ENCODE measurements around the gene TMEM8B. TPM values are rescaled to one million over a fixed set of nuclear protein-coding genes. Genes with fewer than 3 reads are reported as not detected.

The TMEM8B gene
- total and polyA plus RNA-seq, 2 of the 8 experiments (the other 6 are each of a cell fraction or from before 2014, with no cell fraction given): 7.5 to 10.4 TPM

DNA sequence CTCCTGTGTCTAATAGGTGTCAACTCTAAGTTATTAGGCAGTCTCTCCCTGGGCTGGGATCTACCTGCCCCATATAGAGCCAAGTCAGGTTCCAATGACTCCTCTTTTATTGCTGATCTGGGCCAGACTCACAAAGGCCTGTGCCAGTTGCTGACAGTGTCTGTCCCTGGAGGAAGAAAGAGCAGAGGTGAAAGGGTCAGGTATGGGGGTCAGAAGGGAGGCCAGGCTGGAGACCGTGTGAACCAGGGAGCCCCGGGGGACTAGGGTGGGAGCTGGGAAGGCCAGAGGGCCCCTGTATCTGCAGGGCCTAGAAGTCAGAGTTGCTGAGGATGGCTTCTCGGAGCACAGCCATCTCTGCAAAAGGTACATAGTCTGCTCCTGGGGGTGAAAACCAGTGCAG lies 10.7 kb upstream of the TMEM8B start:
- Histone ChIP-seq H2BK20ac (ENCODE audit: low read length) (no peak overlapping the region), H3K79me1 (ENCODE audit: low read depth, low read length) (no peaks in the 10 kb centered on the region), H3K4me2 (ENCODE audit: insufficient read depth in 1 of 2, low read depth in 2 of 2, low read length in 2 of 2) (no peak overlapping the region), H3K36me3 (ENCODE audit: control insufficient read depth in 2 of 4, insufficient read depth in 4 of 4, low read length in 3 of 4) (no peaks in the 10 kb centered on the region), H3K79me2 (ENCODE audit: control insufficient read depth in 1 of 2, insufficient read depth in 2 of 2, low read length in 2 of 2) (no peaks in the 10 kb centered on the region), H2BK15ac (ENCODE audit: low read length) (no peak overlapping the region), H3K14ac (ENCODE audit: insufficient read length) (no peak overlapping the region), H2AFZ (ENCODE audit: low read length) (no peak overlapping the region), H4K91ac (replicated peaks; ENCODE audit: insufficient read length, low read length) (no peak overlapping the region), H3K4ac (replicated peaks; ENCODE audit: insufficient read length, low read depth, low read length) (no peak overlapping the region), H3K4me3 (ENCODE audit: extremely low read depth in 1 of 4, insufficient read depth in 2 of 4, low read depth in 3 of 4, low read length in 4 of 4) (no peak overlapping the region), H3K9ac (replicated peaks in 1 of 4; ENCODE audit: extremely low read depth in 1 of 4, low read depth in 3 of 4, low read length in 3 of 4) (no peak overlapping the region), H4K20me1 (replicated peaks in 1 of 2; ENCODE audit: control insufficient read depth in 1 of 2, insufficient read depth in 2 of 2, low read length in 2 of 2) (no peaks in the 10 kb centered on the region), H2BK120ac (replicated peaks; ENCODE audit: low read depth, low read length) (no peak overlapping the region), H3K56ac (replicated peaks; ENCODE audit: insufficient read length, low read depth, low read length) (no peak overlapping the region), H2BK5ac (ENCODE audit: low read depth, low read length) (no peak overlapping the region), H3K27me3 (replicated peaks in 1 of 4; ENCODE audit: control insufficient read depth in 3 of 4, extremely low read depth in 1 of 4, insufficient read depth in 3 of 4, low read length in 3 of 4) (no peaks in the 10 kb centered on the region), H3K4me1 (replicated peaks in 1 of 4; ENCODE audit: control insufficient read depth in 3 of 4, insufficient read depth in 4 of 4, low read length in 3 of 4) (peaks cover 0 to 6% (median 4%) of the 10 kb centered on the region in 4 experiments; a peak in 3 of 7 replicates), H3K23me2 (ENCODE audit: low read depth, low read length) (no peaks in the 10 kb centered on the region; the same call in 1 of the 2 replicates), H2BK12ac (ENCODE audit: low read depth, low read length) (no peak overlapping the region), H4K5ac (ENCODE audit: insufficient read length, low read depth, low read length) (no peak overlapping the region), H3K9me3 (ENCODE audit: insufficient read depth in 2 of 2, low read depth in 1 of 2, low read length in 1 of 2) (no peaks in the 10 kb centered on the region), H2AK5ac (ENCODE audit: low read depth, low read length) (no peak overlapping the region), H3K23ac (ENCODE audit: insufficient read length) (no peak overlapping the region), H4K8ac (ENCODE audit: extremely low read depth, insufficient read depth, low read length) (no peak overlapping the region), H3K18ac (ENCODE audit: extremely low read depth, low read length) (no peak overlapping the region), H3K27ac (ENCODE audit: low read depth, low read length) (no peak overlapping the region)
- TF ChIP-seq, protein P1, sequence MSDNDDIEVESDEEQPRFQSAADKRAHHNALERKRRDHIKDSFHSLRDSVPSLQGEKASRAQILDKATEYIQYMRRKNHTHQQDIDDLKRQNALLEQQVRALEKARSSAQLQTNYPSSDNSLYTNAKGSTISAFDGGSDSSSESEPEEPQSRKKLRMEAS (IDR thresholded peaks at IDR 0.05): no peak
- TF ChIP-seq TCF12 (IDR thresholded peaks at IDR 0.05; ENCODE audit: low read depth, low read length) (no peak), GABPA (IDR thresholded peaks at IDR 0.05; ENCODE audit: borderline replicate concordance, insufficient read depth, low read length) (no peak), NANOG (IDR thresholded peaks at IDR 0.05; ENCODE audit: insufficient read depth, low read depth, low read length, poor library complexity, severe bottlenecking) (no peak), KDM1A (IDR thresholded peaks at IDR 0.05; ENCODE audit: borderline replicate concordance, low read length) (no peak), ASH2L (IDR thresholded peaks at IDR 0.05; ENCODE audit: low read length) (no peak), SP1 (IDR thresholded peaks at IDR 0.05; ENCODE audit: low read depth, low read length) (no peak)
- WGBS, 2 experiments (ENCODE audit: extremely low coverage in 1 of 2, insufficient coverage in 1 of 2, insufficient read length in 1 of 2, insufficient replicate concordance in 2 of 2, low coverage in 1 of 2, low lambda C conversion rate in 2 of 2, missing lambda C conversion rate in 1 of 2): 91% methylated on average over 3 of the region's 3 CpGs; no CpG with 5 or more reads in 1 of the 2 experiments
- CTCF ChIA-PET (ENCODE audit: partially characterized antibody): interaction anchor here (1.2 kb wide), 1 partner anchor 8 kb away, joined by 5 read pairs; no protein-coding TSS in a partner anchor
- FAIRE-seq: no peak
- POLR2A ChIA-PET (ENCODE audit: partially characterized antibody): no interaction called here
- DNase-seq (ENCODE audit: low read depth in 1 of 2, low spot score in 2 of 2): no peak
